ENCODE results near the gene VSX2. TPM values are rescaled to one million over a fixed set of nuclear protein-coding genes. Genes with fewer than 3 reads are reported as not detected.

Gene VSX2
- total and polyA plus RNA-seq, 2 of the 13 experiments (the other 11 are each of a cell fraction or from before 2014, with no cell fraction given), result 0.05 TPM; not detected in 1

DNA sequence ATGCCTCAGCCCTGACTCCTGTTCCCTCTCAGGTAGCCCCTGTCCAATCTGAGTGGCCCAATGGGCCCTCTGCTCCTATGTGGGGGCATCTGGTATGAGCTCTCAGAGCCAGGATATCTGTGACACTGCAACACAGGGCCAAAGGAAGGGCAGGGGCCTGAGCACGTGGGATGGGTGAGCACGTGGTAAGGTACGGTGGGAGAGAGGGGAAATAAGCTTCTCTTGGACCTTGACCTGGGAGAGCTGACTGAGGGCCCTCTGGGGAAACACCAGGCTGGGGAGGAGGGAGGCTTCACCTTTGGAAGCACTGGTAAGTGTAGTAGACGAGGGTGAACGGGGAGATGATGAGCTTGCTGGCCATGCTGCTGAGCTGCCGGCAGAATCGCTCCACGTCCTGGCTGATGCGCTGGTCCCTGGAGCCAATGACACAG, 56.8 kb downstream of the VSX2 start (continued):
- TF ChIP-seq, protein P1, sequence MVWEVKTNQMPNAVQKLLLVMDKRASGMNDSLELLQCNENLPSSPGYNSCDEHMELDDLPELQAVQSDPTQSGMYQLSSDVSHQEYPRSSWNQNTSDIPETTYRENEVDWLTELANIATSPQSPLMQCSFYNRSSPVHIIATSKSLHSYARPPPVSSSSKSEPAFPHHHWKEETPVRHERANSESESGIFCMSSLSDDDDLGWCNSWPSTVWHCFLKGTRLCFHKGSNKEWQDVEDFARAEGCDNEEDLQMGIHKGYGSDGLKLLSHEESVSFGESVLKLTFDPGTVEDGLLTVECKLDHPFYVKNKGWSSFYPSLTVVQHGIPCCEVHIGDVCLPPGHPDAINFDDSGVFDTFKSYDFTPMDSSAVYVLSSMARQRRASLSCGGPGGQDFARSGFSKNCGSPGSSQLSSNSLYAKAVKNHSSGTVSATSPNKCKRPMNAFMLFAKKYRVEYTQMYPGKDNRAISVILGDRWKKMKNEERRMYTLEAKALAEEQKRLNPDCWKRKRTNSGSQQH (CRISPR knock-in tag; IDR thresholded peaks at IDR 0.05; ENCODE audit: low read depth), result 0 out of 2 replicates have a peak, but pooled peaks have one; percentile 55
- no peak for TF ChIP-seq ZNF720 (CRISPR knock-in tag; IDR thresholded peaks at IDR 0.05)
- TF ChIP-seq ZFP36 (IDR thresholded peaks at IDR 0.05; ENCODE audit: borderline replicate concordance, low read depth, low read length, partially characterized antibody), result no peak
- no peak for TF ChIP-seq ZNF83 (CRISPR knock-in tag; IDR thresholded peaks at IDR 0.05; ENCODE audit: borderline replicate concordance)
- TF ChIP-seq HMGA1 (CRISPR knock-in tag; conservative IDR thresholded peaks at IDR 0.05), result no peak
- TF ChIP-seq ZNF451 (CRISPR knock-in tag; IDR thresholded peaks at IDR 0.05), result peak; percentile 58; the same call in 1 of the 2 replicates
- no peak for TF ChIP-seq NFE2L1 (CRISPR knock-in tag; IDR thresholded peaks at IDR 0.05; ENCODE audit: borderline replicate concordance)
- TF ChIP-seq, protein P2, sequence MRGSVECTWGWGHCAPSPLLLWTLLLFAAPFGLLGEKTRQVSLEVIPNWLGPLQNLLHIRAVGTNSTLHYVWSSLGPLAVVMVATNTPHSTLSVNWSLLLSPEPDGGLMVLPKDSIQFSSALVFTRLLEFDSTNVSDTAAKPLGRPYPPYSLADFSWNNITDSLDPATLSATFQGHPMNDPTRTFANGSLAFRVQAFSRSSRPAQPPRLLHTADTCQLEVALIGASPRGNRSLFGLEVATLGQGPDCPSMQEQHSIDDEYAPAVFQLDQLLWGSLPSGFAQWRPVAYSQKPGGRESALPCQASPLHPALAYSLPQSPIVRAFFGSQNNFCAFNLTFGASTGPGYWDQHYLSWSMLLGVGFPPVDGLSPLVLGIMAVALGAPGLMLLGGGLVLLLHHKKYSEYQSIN (CRISPR knock-in tag; IDR thresholded peaks at IDR 0.05; ENCODE audit: borderline replicate concordance), result no peak
- TF ChIP-seq, protein P3, sequence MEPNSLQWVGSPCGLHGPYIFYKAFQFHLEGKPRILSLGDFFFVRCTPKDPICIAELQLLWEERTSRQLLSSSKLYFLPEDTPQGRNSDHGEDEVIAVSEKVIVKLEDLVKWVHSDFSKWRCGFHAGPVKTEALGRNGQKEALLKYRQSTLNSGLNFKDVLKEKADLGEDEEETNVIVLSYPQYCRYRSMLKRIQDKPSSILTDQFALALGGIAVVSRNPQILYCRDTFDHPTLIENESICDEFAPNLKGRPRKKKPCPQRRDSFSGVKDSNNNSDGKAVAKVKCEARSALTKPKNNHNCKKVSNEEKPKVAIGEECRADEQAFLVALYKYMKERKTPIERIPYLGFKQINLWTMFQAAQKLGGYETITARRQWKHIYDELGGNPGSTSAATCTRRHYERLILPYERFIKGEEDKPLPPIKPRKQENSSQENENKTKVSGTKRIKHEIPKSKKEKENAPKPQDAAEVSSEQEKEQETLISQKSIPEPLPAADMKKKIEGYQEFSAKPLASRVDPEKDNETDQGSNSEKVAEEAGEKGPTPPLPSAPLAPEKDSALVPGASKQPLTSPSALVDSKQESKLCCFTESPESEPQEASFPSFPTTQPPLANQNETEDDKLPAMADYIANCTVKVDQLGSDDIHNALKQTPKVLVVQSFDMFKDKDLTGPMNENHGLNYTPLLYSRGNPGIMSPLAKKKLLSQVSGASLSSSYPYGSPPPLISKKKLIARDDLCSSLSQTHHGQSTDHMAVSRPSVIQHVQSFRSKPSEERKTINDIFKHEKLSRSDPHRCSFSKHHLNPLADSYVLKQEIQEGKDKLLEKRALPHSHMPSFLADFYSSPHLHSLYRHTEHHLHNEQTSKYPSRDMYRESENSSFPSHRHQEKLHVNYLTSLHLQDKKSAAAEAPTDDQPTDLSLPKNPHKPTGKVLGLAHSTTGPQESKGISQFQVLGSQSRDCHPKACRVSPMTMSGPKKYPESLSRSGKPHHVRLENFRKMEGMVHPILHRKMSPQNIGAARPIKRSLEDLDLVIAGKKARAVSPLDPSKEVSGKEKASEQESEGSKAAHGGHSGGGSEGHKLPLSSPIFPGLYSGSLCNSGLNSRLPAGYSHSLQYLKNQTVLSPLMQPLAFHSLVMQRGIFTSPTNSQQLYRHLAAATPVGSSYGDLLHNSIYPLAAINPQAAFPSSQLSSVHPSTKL (CRISPR knock-in tag; IDR thresholded peaks at IDR 0.05), result peak; percentile 75
- TF ChIP-seq, protein P4, sequence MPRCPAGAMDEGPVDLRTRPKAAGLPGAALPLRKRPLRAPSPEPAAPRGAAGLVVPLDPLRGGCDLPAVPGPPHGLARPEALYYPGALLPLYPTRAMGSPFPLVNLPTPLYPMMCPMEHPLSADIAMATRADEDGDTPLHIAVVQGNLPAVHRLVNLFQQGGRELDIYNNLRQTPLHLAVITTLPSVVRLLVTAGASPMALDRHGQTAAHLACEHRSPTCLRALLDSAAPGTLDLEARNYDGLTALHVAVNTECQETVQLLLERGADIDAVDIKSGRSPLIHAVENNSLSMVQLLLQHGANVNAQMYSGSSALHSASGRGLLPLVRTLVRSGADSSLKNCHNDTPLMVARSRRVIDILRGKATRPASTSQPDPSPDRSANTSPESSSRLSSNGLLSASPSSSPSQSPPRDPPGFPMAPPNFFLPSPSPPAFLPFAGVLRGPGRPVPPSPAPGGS (CRISPR knock-in tag; IDR thresholded peaks at IDR 0.05), result peak; percentile 73; the same call in 1 of the 2 replicates
- TF ChIP-seq, protein P5, sequence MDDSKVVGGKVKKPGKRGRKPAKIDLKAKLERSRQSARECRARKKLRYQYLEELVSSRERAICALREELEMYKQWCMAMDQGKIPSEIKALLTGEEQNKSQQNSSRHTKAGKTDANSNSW (CRISPR knock-in tag; IDR thresholded peaks at IDR 0.05; ENCODE audit: borderline replicate concordance), result no peak
- TF ChIP-seq, protein P6, sequence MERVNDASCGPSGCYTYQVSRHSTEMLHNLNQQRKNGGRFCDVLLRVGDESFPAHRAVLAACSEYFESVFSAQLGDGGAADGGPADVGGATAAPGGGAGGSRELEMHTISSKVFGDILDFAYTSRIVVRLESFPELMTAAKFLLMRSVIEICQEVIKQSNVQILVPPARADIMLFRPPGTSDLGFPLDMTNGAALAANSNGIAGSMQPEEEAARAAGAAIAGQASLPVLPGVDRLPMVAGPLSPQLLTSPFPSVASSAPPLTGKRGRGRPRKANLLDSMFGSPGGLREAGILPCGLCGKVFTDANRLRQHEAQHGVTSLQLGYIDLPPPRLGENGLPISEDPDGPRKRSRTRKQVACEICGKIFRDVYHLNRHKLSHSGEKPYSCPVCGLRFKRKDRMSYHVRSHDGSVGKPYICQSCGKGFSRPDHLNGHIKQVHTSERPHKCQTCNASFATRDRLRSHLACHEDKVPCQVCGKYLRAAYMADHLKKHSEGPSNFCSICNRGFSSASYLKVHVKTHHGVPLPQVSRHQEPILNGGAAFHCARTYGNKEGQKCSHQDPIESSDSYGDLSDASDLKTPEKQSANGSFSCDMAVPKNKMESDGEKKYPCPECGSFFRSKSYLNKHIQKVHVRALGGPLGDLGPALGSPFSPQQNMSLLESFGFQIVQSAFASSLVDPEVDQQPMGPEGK (CRISPR knock-in tag; IDR thresholded peaks at IDR 0.05), result peak; percentile 56
- no peak for TF ChIP-seq HMG20B (CRISPR knock-in tag; conservative IDR thresholded peaks at IDR 0.05)
- TF ChIP-seq ZNF20 (CRISPR knock-in tag; IDR thresholded peaks at IDR 0.05), result no peak
- no peak for TF ChIP-seq ZNF260 (CRISPR knock-in tag; IDR thresholded peaks at IDR 0.05; ENCODE audit: borderline replicate concordance, low read depth)
- TF ChIP-seq, protein P7, sequence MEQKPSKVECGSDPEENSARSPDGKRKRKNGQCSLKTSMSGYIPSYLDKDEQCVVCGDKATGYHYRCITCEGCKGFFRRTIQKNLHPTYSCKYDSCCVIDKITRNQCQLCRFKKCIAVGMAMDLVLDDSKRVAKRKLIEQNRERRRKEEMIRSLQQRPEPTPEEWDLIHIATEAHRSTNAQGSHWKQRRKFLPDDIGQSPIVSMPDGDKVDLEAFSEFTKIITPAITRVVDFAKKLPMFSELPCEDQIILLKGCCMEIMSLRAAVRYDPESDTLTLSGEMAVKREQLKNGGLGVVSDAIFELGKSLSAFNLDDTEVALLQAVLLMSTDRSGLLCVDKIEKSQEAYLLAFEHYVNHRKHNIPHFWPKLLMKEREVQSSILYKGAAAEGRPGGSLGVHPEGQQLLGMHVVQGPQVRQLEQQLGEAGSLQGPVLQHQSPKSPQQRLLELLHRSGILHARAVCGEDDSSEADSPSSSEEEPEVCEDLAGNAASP (CRISPR knock-in tag; IDR thresholded peaks at IDR 0.05; ENCODE audit: borderline replicate concordance), result peak; percentile 53; the same call in 1 of the 2 replicates

All from HepG2 (cell line).